Fibroblast of gingiva (primary cell): ENCODE measurements around the gene VILL.
"Not testable (repeated sequence)": the region's sequence is repeated elsewhere in the genome, so short reads cannot be mapped to it uniquely, and the experiment has no call there.

Experiments used
- DNase-seq: peaks from one replicate; pipeline ENCODE4 v3.0.0-alpha.2; 2011; ENCODE audit warnings: low read depth

The VILL gene

GRCh38 chr3:38036286-38036685 lies 45.7 kb downstream of the VILL start:
- no peak for DNase-seq

- DNase-seq, result no peak
These were observed 46.3 kb downstream of the VILL start for GRCh38 chr3:38036906-38037305.

GRCh38 chr3:38038447-38038911 lies 47.9 kb downstream of the VILL start:
- no peak for DNase-seq

GRCh38 chr3:38039101-38039898 lies 48.7 kb downstream of the VILL start, which contains the start of gene DLEC1:
TSS of gene DLEC1 (plus strand) at chr3:38039208. CDS start at chr3:38039226, 18 bp downstream.
- DNase-seq, result peak; percentile 28

- DNase-seq, result peak; percentile 35
These were observed 49.3 kb downstream of the VILL start for GRCh38 chr3:38039899-38040261.

GRCh38 chr3:38040401-38040800 lies 49.8 kb downstream of the VILL start:
- no peak for DNase-seq

GRCh38 chr3:38043486-38043885 lies 52.9 kb downstream of the VILL start:
- no peak for DNase-seq

GRCh38 chr3:38046027-38046426 lies 55.4 kb downstream of the VILL start:
- DNase-seq, result no peak

GRCh38 chr3:38046821-38047220 lies 56.2 kb downstream of the VILL start:
- no peak for DNase-seq

GRCh38 chr3:38047896-38048295 lies 57.3 kb downstream of the VILL start:
- no peak for DNase-seq

- no peak for DNase-seq
These were observed 59.0 kb downstream of the VILL start for GRCh38 chr3:38049358-38050126.

GRCh38 chr3:38051131-38051530 lies 60.5 kb downstream of the VILL start:
- no peak for DNase-seq

- not testable (repeated sequence) for DNase-seq
These were observed 62.7 kb downstream of the VILL start for GRCh38 chr3:38053286-38053685.

GRCh38 chr3:38053813-38054498 lies 63.4 kb downstream of the VILL start:
- DNase-seq, result not testable (repeated sequence)

GRCh38 chr3:38054499-38055001 lies 64.0 kb downstream of the VILL start:
- no peak for DNase-seq
